Hematopoietic multipotent progenitor cell treated with erythropoietin and hydrocortisone succinate and interleukin-3 and kit ligand, for 15 days (in vitro differentiated cells): ENCODE data around the gene UBASH3B.
"Not testable (repeated sequence)": the region's sequence is repeated elsewhere in the genome, so short reads cannot be mapped to it uniquely, and the experiment has no call there.

Experiments used
- DNase-seq: peaks from one replicate; pipeline ENCODE4 v3.0.0-alpha.2; 2015; ENCODE audit warnings: low spot score

The UBASH3B gene, protein sequence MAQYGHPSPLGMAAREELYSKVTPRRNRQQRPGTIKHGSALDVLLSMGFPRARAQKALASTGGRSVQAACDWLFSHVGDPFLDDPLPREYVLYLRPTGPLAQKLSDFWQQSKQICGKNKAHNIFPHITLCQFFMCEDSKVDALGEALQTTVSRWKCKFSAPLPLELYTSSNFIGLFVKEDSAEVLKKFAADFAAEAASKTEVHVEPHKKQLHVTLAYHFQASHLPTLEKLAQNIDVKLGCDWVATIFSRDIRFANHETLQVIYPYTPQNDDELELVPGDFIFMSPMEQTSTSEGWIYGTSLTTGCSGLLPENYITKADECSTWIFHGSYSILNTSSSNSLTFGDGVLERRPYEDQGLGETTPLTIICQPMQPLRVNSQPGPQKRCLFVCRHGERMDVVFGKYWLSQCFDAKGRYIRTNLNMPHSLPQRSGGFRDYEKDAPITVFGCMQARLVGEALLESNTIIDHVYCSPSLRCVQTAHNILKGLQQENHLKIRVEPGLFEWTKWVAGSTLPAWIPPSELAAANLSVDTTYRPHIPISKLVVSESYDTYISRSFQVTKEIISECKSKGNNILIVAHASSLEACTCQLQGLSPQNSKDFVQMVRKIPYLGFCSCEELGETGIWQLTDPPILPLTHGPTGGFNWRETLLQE

DNA sequence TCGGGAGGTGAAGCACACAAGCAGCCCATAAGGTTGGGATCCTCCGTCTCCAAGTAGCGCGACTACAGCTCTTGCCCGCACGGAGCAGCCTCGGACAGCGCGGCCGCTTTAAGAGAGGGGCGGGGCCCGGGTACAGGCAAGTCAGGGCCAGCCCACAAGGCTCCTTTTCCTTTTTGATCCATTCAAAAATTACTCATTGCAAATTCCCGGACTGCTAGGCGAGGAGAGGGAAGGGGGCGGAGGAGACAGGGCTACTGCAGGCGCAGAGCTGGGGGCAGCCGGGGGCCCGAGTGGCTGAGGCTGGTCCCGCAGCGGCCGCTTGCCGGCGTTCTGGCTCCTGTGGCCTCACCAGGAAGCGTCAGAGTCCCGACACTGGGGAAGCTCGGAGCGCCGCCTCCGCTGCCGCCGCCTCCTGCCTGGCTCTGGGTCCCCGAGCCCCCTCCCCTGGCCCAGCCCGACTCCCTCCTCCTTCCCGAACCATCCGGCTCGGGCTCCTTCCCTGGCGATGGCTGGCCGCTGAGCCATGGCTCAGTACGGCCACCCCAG, at the start of gene UBASH3B:
Gene UBASH3B (plus strand): TSS at position 196 of the 546 bp plus-strand sequence. CDS start 328 bp downstream, at position 524.
- DNase-seq = peak; percentile 35

DNA sequence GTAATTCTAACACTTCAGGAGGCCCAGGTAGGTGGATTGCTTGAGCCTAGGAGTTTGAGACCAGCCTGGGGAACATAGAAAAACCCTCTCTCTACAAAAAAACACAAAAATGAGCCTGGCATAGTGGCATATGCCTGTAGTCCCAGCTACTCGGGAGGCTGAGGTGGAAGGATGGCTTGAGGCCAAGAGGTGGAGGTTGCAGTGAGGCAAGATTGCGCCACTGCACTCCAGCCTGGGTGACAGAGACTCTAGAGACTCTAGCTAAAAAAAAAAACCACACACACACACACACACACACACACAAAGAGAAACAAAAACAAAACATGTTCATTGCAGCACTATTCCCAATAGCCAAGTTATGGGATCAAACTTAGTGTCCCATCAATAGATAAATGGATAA, 48.4 kb upstream of the UBASH3B start:
- DNase-seq = not testable (repeated sequence)

DNA sequence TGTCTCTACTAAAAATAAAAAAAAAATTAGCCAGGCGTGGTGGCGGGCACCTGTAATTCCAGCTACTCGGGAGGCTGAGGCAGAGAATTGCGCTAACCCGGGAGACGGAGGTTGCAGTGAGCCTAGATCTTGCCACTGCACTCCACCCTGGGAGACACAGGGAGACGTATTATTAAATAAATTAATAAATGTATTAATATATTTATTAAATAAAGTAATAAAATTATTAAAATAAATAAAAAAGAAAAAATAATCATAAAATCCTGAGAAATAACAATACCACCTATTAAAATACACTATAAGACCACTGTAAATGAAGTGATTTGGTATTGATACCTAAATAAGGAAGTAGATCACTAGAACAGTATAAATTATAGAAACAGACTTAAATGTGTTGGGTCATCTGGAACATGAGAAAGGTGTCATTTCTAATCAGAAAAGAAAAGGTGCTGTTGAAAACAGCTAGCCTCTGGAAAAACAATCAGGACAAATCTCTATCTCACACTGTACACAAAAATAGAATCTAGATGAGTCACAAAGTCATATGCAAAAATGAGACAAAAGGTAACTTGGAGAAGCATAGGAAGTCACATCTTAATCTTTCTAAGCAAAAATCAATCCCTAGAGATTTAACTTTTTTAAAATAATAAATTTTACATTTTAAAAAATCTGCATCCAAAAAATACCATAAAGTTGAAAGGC, 43.2 kb upstream of the UBASH3B start:
- no peak for DNase-seq

DNA sequence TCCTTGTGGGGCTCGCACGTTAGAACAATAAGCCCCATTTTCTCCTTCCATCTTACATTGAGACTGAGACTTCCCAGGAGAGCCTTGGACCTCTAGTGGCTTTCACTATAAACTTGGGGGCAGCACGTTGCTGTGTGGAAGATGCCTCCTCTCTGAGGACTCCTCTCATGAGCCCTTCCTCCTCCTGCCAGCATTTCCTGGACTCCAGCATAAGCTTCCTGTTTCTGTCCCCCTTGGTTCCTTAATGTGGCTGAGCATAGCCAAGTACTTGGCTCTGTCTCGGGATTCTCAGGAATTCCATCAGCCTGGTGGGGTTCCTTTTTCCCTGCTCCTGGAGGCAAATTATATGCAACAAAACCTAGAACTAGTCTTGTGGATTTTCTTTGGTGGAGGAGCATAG, 38.8 kb upstream of the UBASH3B start:
- DNase-seq = no peak

DNA sequence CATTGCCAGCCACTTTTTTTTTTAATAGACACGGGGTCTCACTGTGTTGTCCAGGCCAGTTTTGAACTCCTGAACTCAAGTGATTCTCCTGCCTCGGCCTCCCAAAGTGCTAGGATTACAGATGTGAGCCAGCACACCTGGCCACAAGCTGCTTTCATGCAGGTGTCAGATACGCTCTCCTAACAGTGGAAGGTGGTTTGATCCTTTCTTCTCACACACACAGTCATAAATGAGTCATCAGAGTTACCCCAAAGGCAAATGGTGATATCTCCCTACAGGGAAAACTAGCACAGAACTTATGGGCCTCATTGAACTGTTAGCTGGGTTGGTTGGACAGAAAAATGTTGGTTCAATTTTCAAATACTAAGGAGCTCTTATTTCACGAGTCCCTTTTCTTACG, 38.2 kb upstream of the UBASH3B start:
- DNase-seq = no peak

DNA sequence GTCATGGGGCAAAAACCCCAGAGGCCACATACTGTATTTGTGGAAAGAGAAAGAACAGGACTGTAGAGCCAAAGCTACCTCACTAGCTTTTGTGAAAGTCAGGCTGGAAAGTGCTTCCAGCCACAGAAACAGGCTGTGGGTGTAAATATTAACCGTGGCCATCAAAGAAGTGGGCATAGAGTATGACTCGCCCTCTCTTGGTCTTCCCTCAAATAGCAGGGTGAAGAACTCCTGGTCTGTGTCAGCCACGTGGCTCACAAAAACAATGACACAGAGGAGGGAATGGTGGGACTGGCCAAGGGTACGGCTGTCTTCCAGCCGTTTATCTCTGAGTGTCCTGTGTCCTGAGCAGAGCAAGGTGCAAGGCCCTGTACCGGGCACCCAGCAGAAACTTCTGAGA, 37.6 kb upstream of the UBASH3B start:
- DNase-seq = no peak

DNA sequence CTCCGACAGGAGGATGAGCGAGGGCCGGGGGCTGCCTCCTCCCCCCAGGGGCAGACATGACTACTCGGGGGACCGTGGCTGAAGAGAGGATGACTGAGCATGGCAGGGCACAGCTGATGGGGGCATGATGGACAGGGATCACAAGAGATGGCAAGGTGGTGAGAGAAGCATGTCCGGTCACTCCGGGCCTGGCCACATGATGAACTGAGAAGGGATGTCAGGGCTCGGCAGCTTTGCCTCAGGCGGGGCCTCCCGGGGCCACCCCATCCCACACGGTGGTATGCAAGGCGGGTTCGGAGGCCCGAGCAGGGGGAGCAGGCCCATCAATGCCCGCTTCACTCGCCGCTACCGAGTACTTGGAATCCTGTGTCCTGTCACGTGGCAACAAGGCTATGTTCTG, 36.6 kb upstream of the UBASH3B start:
- DNase-seq = no peak

DNA sequence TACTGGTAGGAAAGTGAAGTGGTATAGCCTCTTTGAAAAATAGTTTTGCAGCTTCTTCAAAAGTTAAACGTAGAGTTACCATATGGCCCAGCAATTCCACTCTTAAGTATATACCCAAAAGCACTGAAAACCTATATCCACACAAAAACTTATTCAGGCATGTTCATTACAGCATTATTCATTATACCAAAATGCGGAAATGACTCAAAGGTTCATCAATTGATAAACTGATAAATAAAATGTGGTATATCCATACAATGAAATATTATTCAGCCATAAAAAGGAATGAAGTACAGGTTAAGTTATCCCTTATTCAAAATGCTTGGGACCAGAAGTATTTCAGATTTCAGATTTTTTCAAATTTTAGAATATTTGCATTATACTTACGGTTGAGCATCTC, 35.8 kb upstream of the UBASH3B start:
- no peak for DNase-seq

DNA sequence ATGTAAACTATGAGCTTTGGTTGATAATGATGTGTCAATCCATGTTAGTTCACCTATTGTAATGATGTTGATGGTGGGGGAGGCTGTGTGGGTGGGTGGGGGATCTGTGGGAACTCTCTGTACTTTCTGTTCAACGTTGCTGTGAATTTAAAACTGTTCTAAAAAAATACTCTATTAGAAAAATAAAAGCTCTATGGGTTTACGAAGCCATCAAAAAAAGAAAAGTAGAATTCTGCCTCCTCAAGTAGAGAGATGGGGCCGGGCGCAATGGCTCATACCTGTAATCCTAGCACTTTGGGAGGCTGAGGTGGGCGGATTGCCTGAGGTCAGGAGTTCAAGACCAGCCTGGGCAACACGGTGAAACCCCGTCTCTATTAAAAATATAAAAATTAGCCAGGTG, 30.0 kb upstream of the UBASH3B start:
- DNase-seq = not testable (repeated sequence)

DNA sequence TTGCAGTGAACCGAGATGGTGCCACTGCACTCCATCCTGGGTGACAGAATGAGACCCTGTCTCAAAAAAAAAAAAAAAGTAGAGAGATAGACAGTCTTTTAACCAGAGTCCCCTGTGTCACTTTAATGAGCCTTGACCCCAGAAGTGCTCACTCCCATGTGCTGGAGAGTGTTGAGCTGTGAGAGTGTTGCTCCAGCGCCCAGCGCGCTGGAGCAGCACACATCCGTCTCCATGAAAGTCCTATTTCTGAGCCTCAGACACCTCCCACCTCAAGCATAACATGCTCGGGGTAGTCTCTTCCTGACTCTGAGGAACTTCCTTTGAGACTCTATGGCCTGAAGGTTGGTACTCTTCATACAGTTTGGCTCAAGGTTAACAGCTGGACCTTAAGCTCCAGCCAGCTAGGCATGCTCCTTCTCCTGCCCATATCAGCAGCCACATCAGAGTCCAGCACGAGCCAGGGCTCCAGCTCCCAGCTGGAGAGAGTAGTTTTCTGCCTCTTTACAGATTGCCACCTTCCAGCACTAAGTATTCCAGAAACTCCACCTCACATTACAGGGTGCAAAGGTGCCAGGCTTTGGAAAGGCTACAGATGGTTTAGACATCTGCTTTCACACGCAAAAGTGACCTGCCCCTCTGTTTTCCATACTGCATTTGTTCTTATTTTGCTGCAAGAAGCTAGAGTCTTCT, 29.4 kb upstream of the UBASH3B start:
- DNase-seq = no peak

DNA sequence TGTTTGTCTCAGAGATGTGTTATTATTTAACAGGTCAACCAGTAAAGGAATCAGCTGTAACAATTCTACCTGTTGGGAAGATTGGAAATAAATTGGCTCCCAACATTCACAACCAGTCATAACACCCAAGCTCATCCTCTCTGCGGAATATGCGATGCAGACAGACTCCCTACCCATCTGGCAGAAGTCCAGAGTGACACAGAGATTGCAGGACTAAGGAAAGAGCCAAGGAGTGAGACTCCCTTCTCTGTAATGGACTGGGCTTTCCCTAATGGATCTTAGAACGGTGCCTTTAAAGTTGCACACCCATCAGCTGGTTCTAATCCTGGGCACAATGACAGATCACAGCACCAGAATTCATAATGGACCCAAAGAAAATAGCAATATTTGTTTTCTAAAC, 27.8 kb upstream of the UBASH3B start:
- no peak for DNase-seq

DNA sequence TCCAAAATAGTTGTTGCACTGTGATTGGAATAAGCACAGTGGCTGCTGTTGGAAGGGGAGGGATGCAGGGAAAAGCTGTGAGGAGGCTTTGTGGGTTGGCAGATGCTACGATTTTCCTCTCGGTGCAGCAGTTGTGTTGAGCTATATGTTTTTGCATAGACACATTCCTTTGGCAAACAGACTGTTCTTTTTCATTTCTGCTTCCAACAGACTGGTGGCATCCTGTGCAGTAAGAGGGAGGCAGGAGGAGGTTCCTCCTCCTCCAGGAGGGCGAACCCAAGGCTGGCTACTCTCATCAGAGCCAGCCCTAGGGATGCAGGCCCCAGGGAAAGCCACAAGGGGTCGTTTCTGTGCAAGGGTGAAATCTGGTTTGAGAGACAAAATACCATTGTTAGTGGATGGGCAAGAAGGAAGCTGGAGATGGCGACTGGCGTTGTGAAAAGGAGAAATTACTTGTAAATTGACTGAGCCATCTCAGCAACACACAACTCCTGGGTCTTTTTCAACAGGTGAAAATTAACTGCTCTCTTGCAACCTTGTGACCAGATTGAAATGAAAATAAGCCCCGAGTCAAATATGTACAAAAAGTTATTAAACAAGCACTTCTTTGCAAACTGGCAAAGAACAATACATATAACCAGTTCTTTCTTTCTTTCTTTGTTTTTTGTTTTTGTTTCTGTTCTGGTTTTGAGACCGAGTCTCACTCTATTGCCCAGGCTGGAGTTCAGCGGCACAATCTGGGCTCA, 26.5 kb upstream of the UBASH3B start:
- DNase-seq = peak; percentile 23

DNA sequence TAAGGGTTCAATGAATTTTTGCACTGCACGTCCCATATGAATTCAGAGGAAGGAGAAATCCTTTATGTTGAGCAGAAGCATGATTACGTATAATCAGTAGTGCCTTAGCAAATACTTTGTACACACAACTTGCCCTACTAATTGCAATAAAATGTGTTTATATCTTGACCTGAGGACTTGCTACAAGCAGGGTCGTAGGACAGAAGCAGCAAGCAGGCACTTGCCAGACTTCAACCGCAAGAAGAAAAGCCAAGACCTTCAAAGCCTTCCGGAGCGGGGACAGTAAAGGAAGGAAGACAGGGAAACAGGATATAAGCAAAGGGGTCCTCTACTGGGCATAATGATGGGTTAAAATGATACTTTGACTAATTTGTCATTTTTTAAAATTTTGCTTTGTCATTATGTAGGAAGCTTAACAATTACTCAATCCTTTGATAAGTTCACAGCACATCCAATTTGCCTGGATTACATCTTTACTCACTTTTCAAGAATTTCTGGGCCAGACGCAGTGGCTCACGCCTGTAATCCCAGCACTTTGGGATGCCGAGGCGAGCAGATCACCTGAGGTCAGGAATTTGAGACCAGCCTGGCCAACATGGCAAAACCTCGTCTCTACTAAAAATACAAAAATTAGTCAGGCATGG, 23.2 kb upstream of the UBASH3B start:
- DNase-seq = no peak

DNA sequence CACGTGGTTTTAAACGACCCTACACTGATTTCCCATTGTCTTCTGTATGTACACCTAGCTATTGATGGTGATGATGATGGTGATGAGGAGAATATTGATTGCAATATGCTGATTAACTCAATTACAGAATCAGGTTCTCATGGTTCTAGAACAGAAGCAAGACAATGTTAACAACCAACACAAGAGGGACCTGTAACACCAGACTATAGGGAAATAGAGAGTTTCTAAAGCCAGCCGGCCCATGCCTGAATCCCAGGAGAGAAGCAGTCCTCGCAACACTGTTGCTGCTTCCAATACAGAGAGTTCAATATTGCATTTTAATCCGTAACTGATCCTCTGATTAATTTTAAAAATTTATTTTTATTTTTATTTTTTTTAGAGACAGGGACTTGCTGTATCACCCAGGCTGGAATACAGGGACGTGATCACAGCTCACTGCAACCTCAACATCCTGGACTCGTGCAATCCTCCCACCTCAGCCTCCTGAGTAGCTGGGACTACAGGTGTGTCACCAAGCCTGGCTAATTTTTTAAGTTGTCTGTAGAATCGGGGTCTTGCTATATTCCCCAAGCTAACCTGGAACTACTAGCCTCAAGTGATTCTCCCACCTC, 22.2 kb upstream of the UBASH3B start:
- no peak for DNase-seq

DNA sequence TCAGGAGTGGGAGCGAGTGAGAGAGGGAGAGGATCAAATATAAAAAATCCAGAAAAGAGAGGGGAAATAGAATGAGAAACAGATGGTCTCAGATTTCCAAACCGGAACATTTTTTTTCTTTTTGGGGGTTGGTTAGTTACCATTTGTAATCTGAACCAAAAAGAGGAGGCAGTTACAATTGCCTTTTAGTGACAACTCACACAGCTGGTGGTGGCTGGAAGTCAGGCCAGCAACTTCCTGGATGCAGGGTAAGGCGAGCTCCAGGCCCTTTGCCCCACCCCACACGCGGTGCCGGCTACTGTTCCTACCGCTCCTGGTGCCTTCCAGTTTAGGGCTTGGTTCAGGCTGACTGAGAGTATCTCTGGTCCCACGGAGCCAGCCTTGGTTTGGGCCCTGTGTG, 21.0 kb upstream of the UBASH3B start:
- no peak for DNase-seq

DNA sequence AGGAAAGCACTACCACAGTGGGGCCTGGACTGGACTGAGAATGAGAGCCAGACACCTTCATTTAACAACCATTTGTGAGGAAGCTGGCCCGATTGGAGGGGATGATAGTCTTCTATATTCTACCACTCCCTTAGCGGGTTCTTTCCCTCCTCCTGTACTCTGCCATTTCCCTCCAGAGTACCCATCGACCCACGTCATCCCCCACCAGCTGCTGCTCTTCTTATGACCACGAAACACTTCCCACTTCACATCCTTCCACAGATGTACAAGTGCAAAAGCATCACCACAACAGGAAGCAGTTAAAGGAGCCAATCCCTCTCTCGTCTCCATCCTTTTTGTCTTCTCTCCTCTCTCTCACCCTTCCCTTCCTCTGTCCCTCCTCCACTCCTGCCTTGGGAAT, 18.0 kb upstream of the UBASH3B start:
- DNase-seq = no peak

DNA sequence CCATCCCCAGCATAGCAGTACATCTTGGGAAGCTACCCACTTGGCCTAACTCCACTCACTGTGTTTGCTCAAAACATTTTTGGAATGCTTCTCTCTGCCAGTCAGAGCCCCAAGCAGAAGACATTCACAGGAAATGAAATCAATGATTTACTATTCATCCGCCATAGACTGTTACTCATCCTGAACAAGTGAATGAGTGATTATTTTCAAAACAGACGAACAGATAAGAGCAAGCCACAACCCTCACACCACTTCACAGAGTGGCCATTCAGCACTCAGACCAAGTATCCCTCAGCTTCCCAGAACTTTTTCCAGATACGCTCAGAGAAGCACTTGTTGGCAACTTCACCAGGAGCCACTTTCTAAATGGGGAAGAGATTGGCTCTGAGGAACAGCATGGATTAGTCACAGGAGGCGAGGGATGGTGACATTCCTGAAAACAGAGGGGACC, 13.0 kb upstream of the UBASH3B start:
- no peak for DNase-seq

DNA sequence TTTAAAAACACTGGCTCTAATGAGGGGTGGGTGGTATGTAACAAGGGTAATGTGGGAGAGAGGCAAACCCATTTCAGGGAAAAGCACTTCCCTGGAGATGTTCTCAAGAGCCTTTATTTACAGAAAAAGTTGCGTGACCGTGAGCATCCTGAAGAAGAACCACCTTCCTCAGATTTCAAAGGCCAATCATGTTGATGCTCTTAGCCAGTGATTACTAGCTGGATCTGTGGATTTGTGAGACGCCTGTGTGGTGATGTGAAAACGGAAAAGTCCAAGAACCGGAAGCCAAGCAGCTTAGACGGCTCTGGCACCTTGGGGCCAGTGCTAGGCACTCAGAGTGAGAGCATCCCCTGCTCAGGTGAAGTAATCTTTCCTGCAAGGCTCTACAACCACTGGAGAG, 12.6 kb upstream of the UBASH3B start:
- DNase-seq = no peak

DNA sequence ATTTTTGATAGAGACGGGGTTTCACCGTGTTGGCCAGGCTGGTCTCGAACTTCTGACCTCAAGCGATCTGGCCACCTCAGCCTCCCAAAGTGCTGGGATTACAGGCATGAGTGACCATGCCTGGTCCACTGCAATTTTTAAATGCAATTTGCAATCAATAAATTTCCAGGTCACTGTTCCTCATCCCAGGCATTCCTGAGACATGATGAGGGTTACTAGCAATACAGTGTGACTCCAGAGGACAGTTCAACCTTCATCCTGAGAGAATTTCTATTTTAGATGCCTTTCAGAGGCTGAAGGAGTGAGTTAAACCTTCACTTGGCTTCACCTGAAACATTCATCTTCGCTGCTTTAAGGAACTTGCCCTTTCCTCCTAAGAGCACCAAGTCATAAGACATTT, 9.7 kb upstream of the UBASH3B start:
- DNase-seq = no peak

DNA sequence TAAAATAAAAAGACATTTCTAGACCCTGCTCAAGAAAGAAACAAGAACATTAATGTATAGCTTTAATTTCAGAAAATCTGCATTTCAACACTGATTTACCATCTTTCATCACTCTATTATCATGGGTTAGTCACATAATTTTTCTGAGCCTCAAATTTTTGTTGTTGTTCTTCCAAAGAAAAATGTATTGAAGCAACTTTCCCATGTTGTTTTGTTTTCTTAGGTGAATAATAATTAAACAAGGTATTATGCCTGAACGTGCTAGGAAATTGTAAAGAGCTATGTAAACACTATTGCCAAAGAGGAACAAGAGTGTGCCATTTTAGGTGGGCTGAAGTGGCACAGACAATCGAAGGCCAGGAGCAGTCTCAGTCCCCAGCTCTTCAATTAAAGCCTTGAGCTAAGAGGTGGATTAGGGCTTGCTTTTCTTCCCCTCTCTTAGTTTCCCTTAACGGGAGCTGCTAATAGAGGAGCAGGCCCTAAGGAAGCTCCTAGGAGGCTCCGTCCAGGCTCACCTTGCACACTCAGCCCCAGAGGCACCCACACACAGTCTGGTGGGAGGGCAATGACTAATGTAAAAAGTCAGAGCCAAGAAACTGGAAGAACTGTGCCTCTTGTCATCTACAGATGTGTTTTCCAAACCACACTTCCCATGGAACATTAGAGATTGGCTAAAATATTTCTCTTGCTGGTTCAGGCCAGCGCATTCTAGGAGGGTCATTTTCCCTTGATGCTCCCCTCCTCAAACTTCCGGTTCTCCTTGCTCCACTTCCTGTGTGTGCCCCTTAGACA, 8.8 kb upstream of the UBASH3B start:
- no peak for DNase-seq
